Activated CD4-positive, CD25-positive, alpha-beta regulatory T cell (primary cell): ENCODE data around the gene NCOA4.
"Not testable (repeated sequence)": the region's sequence is repeated elsewhere in the genome, so short reads cannot be mapped to it uniquely, and the experiment has no call there.

Experiments used
- DNase-seq, 4 experiments: peaks; one replicate each; lab custom pipeline; 2025; lab: John Stamatoyannopoulos, UW

Gene NCOA4

DNA sequence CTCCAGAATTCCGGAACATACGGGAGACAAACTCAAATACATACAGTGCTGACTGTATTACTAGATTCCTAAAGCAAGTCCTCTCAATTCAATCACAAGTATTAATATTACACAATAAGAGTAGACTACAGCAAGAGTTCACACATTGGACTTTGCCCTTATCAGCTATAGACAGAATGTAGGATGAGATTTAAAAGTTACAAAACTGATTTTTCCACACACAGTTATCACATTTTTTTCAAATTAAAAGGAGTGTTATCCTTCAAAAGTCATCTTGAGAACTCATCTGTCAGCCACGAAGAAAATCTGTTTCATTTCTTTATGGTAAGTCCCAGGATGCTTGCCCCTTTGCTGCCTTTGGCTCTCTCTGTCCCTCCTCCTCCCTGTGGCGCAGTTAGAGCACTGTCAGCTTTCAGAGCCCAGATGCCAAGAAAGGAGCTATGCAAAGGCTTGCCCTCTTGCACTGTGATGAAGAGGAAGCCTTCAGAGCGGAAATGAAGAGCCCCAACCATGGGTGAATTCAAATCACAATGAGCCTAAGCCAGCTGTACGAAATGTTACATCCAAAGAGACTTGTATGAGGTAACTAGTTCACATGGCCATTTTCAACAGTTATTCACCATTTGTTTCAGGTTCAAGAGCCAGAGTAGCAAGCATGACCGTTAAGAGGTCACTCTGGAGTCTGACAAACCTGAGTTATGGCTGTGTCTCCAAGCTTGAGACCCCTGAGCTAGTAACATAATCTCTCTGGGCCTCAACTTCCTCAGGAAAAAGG lies 10.7 kb downstream of the NCOA4 start:
- DNase-seq = no peak

- DNase-seq = no peak
Measured at GRCh38 chr10:46019177-46019528, 11.3 kb downstream of the NCOA4 start.

DNA sequence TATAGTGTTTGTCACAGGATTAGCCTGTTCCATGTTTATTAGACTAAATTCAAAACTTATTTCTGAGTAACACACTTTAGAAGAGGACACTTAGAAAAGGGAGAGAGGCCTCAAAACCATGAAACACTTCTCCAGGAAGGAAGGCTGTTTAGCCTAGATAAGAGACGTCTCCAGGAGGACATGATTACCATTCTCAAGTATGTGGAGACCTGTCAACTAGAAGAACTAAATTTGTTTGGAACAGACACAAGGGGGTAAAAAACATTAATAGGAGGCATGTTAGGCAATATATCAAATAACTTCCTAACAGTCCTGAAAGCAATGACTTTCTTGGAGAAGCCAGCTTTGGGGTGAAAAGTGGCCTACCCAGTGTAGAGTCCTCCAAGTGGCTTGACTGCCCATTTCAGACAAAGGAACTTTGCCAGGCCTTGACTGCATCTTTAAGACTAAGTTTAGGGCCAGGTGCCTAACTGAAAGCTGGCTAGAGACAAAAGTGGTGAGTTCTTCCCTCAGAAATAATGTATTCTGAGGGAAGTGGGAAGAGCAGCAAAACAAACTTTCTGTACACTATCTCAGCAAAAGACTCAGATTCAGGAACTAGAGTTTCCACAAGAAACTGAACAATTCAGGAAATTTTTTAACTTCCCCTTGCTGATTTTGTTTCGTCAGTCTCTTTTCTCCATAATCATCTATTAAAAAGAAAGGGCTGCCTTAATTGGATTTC lies 11.8 kb downstream of the NCOA4 start:
- DNase-seq = no peak

GRCh38 chr10:46017733-46018132 lies 12.7 kb downstream of the NCOA4 start:
- DNase-seq = no peak

- DNase-seq = no peak
Measured at GRCh38 chr10:46016811-46017210, 13.6 kb downstream of the NCOA4 start.

- no peak for DNase-seq
Measured at GRCh38 chr10:46016190-46016589, 14.2 kb downstream of the NCOA4 start.

DNA sequence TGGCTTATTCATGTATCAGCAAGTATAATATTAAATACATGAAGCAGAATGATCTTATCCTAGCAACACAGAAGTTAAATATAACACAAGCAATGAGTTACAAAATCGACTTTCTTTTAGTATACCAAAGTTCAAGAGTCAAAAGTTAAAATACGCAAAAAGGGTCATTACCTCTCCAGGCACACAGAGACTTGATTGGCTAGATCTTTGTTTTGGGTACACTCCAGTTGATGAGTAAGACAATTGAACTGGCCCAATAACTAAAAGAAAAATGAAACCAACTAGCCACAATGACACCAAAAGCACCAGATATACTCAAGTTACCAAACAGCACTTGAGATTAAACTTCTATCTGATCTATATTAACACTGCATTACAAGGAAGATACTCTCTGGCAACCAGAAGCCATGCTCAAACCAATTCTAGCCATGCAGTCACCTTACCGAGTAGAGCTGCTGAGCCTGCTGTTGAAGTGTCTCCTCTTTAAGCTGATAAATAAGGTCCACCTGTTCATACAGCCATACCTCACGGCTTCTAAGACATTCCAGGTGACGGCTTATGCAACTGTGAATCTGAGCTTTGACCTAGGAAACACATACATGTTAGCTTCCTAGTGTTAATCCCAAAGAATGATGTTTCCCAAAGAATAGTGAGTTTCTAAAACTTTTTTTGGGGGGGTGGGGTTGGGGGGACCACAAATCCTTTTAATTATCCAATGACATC lies 15.6 kb downstream of the NCOA4 start:
- no peak for DNase-seq

- no peak for DNase-seq
Measured at GRCh38 chr10:46014206-46014605, 16.2 kb downstream of the NCOA4 start.

- DNase-seq = no peak
Measured at GRCh38 chr10:46012746-46013145, 17.7 kb downstream of the NCOA4 start.

DNA sequence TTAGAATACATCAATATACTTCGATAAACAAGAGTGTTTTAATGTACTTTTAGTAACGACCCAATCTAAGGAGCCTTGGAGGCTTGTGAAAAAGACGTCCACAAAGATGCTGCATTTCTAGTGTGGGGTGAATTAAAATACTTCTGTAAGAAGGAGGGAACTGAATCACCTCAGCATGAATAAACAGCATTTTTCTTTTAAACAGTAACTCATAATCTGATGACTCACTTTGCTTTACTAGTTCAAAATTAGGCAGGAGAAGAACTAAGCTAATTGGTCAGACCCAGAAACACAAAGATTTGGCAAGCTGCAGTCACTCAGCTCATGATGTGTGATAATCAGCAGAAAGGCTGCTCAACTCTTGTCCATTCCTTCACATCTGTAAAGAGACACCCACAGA lies 24.2 kb downstream of the NCOA4 start:
- no peak for DNase-seq

- no peak for DNase-seq
Measured at GRCh38 chr10:46005383-46005782, 25.0 kb downstream of the NCOA4 start.

GRCh38 chr10:46004963-46005362 lies 25.5 kb downstream of the NCOA4 start:
- no peak for DNase-seq

DNA sequence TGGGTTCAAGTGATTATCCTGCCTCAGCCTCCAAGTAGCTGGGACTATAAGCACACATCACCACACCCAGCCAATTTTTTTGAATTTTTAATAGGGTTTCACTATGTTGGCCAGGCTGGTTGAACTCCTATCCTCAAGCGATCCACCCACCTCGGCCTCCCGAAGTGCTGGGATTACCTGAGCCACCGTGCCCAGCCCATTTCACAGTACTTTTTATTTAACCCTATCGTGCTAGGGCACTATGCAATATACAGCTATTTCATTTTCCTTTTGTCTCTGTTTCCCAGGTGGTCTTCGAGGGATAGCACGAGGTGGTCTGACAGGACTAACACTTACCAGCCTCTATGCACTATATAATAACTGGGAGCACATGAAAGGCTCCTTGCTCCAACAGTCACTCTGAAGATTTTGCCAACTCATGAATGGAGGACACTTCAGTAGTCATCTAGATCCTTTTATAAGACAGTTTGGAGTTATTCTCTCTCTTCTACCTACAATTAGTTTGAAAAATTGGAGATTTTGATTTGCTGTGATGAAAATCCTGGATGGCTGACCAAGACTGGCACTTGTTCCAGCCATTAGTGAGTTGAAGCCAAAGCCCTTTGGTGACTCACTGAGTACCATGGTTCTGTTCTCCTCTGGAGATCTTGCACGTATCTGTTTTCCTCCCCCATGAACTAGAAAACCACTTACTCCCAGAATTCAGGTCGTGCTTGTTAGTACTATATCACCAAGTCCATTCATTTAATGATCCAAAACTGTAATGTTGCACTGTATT lies 27.3 kb downstream of the NCOA4 start:
- DNase-seq = no peak

- DNase-seq = not testable (repeated sequence)
Measured at GRCh38 chr10:46002189-46002687, 28.2 kb downstream of the NCOA4 start.

- DNase-seq = no peak
Measured at GRCh38 chr10:46001187-46001756, 29.2 kb downstream of the NCOA4 start.

DNA sequence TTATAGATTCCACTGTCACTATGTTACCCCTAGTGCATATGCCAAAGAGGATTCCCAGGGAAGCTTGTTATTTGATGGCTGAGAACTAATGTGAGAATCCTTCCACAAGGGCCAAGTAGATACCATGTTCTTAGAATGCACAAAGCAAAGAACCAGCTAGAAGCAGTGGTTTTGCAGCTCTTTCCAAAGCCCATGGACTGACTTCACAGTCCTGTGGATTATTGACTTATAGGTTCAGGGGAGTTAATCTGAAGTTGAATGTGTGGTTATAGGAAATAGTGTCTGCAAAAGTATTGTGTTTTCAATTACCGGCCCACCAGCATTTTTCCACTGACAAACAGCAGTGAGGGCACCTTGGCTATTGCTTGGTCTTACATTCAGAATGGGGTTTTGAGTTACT lies 29.9 kb downstream of the NCOA4 start:
- DNase-seq = no peak

DNA sequence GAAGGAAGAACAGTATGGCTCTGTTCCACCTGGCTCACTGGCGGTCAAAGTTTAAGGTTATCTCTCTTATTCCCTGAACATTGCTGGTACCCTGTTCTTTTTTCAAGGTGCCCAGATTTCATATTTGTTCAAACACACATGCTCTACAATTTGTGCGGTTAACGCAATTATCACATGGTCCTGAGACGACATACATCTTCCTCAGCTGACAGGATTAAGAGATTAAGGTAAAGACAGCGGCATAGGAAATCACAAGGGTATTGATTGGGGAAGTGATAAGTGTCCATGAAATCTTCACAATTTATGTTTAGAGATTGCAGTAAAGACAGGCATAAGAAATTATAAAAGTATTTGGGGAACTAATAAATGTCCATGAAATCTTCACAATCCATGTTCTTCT lies 30.5 kb downstream of the NCOA4 start:
- not testable (repeated sequence) for DNase-seq

DNA sequence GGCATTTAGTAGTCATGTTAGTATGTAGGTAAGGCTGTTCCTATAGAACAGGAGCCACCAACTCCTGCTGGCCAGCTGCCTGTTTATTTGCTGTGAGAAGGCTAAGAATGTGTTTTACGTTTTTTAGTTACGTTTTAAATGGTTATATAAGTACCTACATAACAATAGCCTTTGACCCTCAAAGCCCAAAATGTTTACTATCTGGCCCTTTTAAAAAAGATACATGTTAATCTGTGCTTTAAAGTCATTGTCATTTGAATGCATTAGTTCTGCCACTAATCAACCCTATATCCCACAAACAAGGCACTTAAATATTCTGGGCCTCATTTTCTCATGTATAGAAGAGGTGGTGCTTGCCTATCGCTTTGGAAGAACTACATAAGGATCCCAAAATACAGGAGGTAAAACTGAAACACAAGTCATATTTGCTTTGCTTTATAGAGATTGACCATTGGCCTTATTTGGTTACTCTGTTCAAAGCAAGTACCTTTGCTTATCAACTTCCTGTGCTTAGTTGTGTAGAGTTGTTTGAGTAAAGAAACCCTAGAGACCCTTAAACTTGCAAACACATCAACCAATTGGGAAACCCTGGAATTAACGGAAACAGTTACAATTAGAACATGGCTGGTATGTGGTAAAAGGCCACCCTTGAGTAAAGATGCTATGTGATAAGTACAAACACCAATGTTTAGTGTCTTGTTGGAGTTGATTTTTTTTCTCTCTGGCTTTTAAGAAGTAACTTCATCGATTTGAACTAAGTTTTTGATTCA lies 32.2 kb downstream of the NCOA4 start:
- DNase-seq = no peak

- DNase-seq = no peak
Measured at GRCh38 chr10:45997557-45997956, 32.9 kb downstream of the NCOA4 start.

GRCh38 chr10:45985590-45985989 lies 44.8 kb downstream of the NCOA4 start:
- DNase-seq = not testable (repeated sequence)

GRCh38 chr10:45984473-45984872 lies 46.0 kb downstream of the NCOA4 start:
- DNase-seq = not testable (repeated sequence)
